IMR-90 (cell line): ENCODE data around the gene SLC24A3. TPM values are rescaled to one million over a fixed set of nuclear protein-coding genes. Genes with fewer than 3 reads are reported as not detected.

Source experiments
- ATAC-seq: fragments of 200-7000 bp; cut with Tn5 transposase; 2 replicates; pipeline ENCODE4 v1.9.1; 2020; ENCODE audit warnings: low read depth, mild to moderate bottlenecking, moderate library complexity
- BruUV-seq: library from RNA; stranded (reverse); fragments of 400-500 nt; replicated peaks from 2 replicates; lab custom pipeline; 2021; lab: Mats Ljungman, UMichigan
- CTCF ChIA-PET: fragments of 300-600 bp; formaldehyde crosslinking; extraction: SDS; loops from one replicate; lab custom pipeline; 2021; ENCODE audit warnings: antibody characterized with exemption; lab: Yijun Ruan, JAX
- POLR2A ChIA-PET: fragments of 300-600 bp; sonication (Branson Sonifier 250); formaldehyde crosslinking; loops from one replicate; lab custom pipeline; 2022; ENCODE audit warnings: antibody characterized with exemption; ENCODE audit not compliant: unreplicated experiment; lab: Charles Lee
- DNase-seq: peaks from one replicate; pipeline ENCODE4 v3.0.0; 2013
- H2AFZ ChIP-seq: replicated peaks from 2 replicates; pipeline ENCODE3; 2013; ENCODE audit warnings: low read length, mild to moderate bottlenecking; ENCODE audit not compliant: poor library complexity
- H2AK5ac ChIP-seq: 2 replicates; pipeline ENCODE4 v1.6.1; 2013; ENCODE audit warnings: low read depth, low read length, inconsistent platforms
- H2AK9ac ChIP-seq: replicated peaks from 2 replicates; pipeline ENCODE3; 2013; ENCODE audit warnings: mild to moderate bottlenecking, low read depth, low read length, moderate library complexity; ENCODE audit not compliant: poor library complexity
- H2BK120ac ChIP-seq: 2 replicates; pipeline ENCODE4 v1.6.1; 2013; ENCODE audit warnings: low read depth, low read length, inconsistent platforms
- H2BK15ac ChIP-seq: 3 replicates; pipeline ENCODE4 v1.6.1; 2013; ENCODE audit warnings: low read depth, low read length, inconsistent platforms
- H2BK20ac ChIP-seq: 2 replicates; pipeline ENCODE4 v1.6.1; 2013; ENCODE audit warnings: low read depth, mild to moderate bottlenecking, inconsistent platforms, low read length, moderate library complexity
- H2BK5ac ChIP-seq: 2 replicates; pipeline ENCODE4 v1.6.1; 2013; ENCODE audit warnings: mild to moderate bottlenecking, low read depth, low read length, inconsistent platforms; ENCODE audit not compliant: poor library complexity, severe bottlenecking
- H3K14ac ChIP-seq: replicated peaks from 2 replicates; pipeline ENCODE4 v1.6.1; 2013; ENCODE audit warnings: low read depth, low read length, inconsistent platforms
- H3K18ac ChIP-seq: 2 replicates; pipeline ENCODE4 v1.6.1; 2013; ENCODE audit warnings: low read depth, low read length, control low read depth
- H3K23ac ChIP-seq: 2 replicates; pipeline ENCODE4 v1.6.1; 2013; ENCODE audit warnings: low read depth, low read length, inconsistent platforms
- H3K27ac ChIP-seq: 2 replicates; pipeline ENCODE4 v1.5.1; 2013; ENCODE audit warnings: mild to moderate bottlenecking, control low read depth, low read length; ENCODE audit not compliant: insufficient read depth
- H3K27me3 ChIP-seq: 2 replicates; pipeline ENCODE4 v1.6.1; 2013; ENCODE audit warnings: low read length; ENCODE audit not compliant: control insufficient read depth, insufficient read depth
- H3K36me3 ChIP-seq: 2 replicates; pipeline ENCODE4 v1.6.1; 2013; ENCODE audit warnings: low read length, mixed read lengths; ENCODE audit not compliant: control insufficient read depth, insufficient read depth
- H3K4ac ChIP-seq: 2 replicates; pipeline ENCODE4 v1.6.1; 2013; ENCODE audit warnings: low read depth, low read length, inconsistent platforms
- H3K4me1 ChIP-seq: 2 replicates; pipeline ENCODE4 v1.6.1; 2013; ENCODE audit warnings: low read length, mixed read lengths; ENCODE audit not compliant: control insufficient read depth, insufficient read depth
- H3K4me2 ChIP-seq: 2 replicates; pipeline ENCODE4 v1.6.1; 2013; ENCODE audit warnings: low read depth, mild to moderate bottlenecking, control low read depth, low read length, moderate library complexity
- H3K4me3 ChIP-seq: 2 replicates; pipeline ENCODE4 v1.5.1; 2013; ENCODE audit warnings: low read depth, mild to moderate bottlenecking, control low read depth, low read length, moderate library complexity; ENCODE audit not compliant: insufficient read depth
- H3K56ac ChIP-seq: 2 replicates; pipeline ENCODE4 v1.6.1; 2013; ENCODE audit warnings: low read length, inconsistent platforms; ENCODE audit not compliant: insufficient read depth; ENCODE audit errors: extremely low read depth
- H3K79me1 ChIP-seq, 2 experiments: 2 replicates each; pipeline ENCODE4 v1.6.1; 2013; ENCODE audit warnings: low read length in 2 of 2, inconsistent platforms in 1 of 2, low read depth in 1 of 2
- H3K9ac ChIP-seq: 2 replicates; pipeline ENCODE4 v1.6.1; 2013; ENCODE audit warnings: low read depth, low read length, control low read depth
- H3K9me1 ChIP-seq: 2 replicates; pipeline ENCODE4 v1.6.1; 2013; ENCODE audit warnings: low read length, inconsistent platforms; ENCODE audit not compliant: insufficient read depth
- H3K9me3 ChIP-seq: 2 replicates; pipeline ENCODE4 v1.6.1; 2013; ENCODE audit warnings: low read length; ENCODE audit not compliant: control insufficient read depth, insufficient read depth
- H4K20me1 ChIP-seq: 2 replicates; pipeline ENCODE4 v1.6.1; 2013; ENCODE audit warnings: low read length, inconsistent platforms; ENCODE audit not compliant: insufficient read depth
- H4K5ac ChIP-seq: 2 replicates; pipeline ENCODE4 v1.6.1; 2013; ENCODE audit warnings: mild to moderate bottlenecking, low read depth, low read length, control low read depth
- H4K8ac ChIP-seq, 2 experiments: 2 replicates each; pipeline ENCODE4 v1.6.1; 2013; ENCODE audit warnings: low read depth in 2 of 2, low read length in 2 of 2, control low read depth in 1 of 2, inconsistent platforms in 1 of 2
- H4K91ac ChIP-seq: 2 replicates; pipeline ENCODE4 v1.6.1; 2013; ENCODE audit warnings: low read depth, low read length, inconsistent platforms; ENCODE audit not compliant: insufficient read depth
- BHLHE40 ChIP-seq: fragments of 150-350 bp; IDR thresholded peaks from 2 replicates; pipeline ENCODE4 v1.6.1; 2016; ENCODE audit warnings: mild to moderate bottlenecking, low read depth, low read length
- CEBPB ChIP-seq: IDR thresholded peaks from 2 replicates; pipeline ENCODE4 v1.6.1; 2012; ENCODE audit warnings: low read depth, low read length, improper control_type of control experiment
- CHD1 ChIP-seq: IDR thresholded peaks from 2 replicates; pipeline ENCODE4 v1.6.1; 2012; ENCODE audit warnings: low read depth, low read length, improper control_type of control experiment
- FOS ChIP-seq: fragments of 150-350 bp; IDR thresholded peaks from 2 replicates; pipeline ENCODE4 v1.6.1; 2016; ENCODE audit warnings: low read depth, low read length
- MAFK ChIP-seq: IDR thresholded peaks from 2 replicates; pipeline ENCODE4 v1.6.1; 2012; ENCODE audit warnings: low read depth, low read length, improper control_type of control experiment
- MAZ ChIP-seq: IDR thresholded peaks from 2 replicates; pipeline ENCODE4 v1.6.1; 2012; ENCODE audit warnings: low read depth, mild to moderate bottlenecking, low read length, improper control_type of control experiment, moderate library complexity, borderline replicate concordance
- NFE2L2 ChIP-seq: fragments of 150-350 bp; IDR thresholded peaks from 2 replicates; pipeline ENCODE4 v1.6.1; 2016; ENCODE audit warnings: low read depth, mild to moderate bottlenecking, low read length
- POLR2A ChIP-seq: IDR thresholded peaks from 2 replicates; pipeline ENCODE4 v1.6.1; 2012; ENCODE audit warnings: mild to moderate bottlenecking, low read depth, low read length
- RCOR1 ChIP-seq: IDR thresholded peaks from 2 replicates; pipeline ENCODE4 v1.6.1; 2012; ENCODE audit warnings: mild to moderate bottlenecking, low read length, improper control_type of control experiment; ENCODE audit not compliant: insufficient replicate concordance
- RFX5 ChIP-seq: IDR thresholded peaks from 2 replicates; pipeline ENCODE4 v1.8.0; 2012; ENCODE audit warnings: low read depth, mild to moderate bottlenecking, low read length, moderate library complexity
- SMC3 ChIP-seq: fragments of 150-350 bp; IDR thresholded peaks from 2 replicates; pipeline ENCODE4 v1.6.1; 2016; ENCODE audit warnings: low read depth, mild to moderate bottlenecking, antibody characterized with exemption, low read length, moderate library complexity
- WGBS, 2 experiments: methylation state at CpG; one replicate each; pipeline versions ENCODE4 v1.1.5 to v1.1.7; 2013; ENCODE audit warnings: missing lambda C conversion rate in 2 of 2; ENCODE audit not compliant: insufficient read length in 1 of 2; ENCODE audit errors: extremely low coverage in 2 of 2; 5-methylcytosine and 5-hydroxymethylcytosine counted together
- dilution Hi-C: fragments of 300-500 bp; cut with HindIII; formaldehyde crosslinking; loops from one replicate; pipeline ENCODE4 v1.14.3; 2018; ENCODE audit warnings: low sequenced_read_pairs; ENCODE audit not compliant: unreplicated experiment
- in situ Hi-C: fragments of 300-500 bp; cut with MboI; formaldehyde crosslinking; loops from 3 replicates; pipeline ENCODE4 v1.14.3; 2019; ENCODE audit warnings: low sequenced_read_pairs, inconsistent platforms, mixed read lengths
- intact Hi-C: fragments of 100-400 bp; cut with micrococcal nuclease; formaldehyde crosslinking; loops from 2 replicates; pipeline ENCODE4 v1.10.0; 2022
- polyA plus RNA-seq, 3 experiments: library from polyadenylated mRNA; depleted of rRNA; stranded (reverse); fragments of >200 nt; gene quantifications; 2 replicates each; pipeline ENCODE4 v1.2.3, GENCODE V29; 2012; ENCODE audit warnings: low replicate concordance in 1 of 3
- total RNA-seq: library from RNA; depleted of rRNA; stranded (reverse); fragments of >200 nt; gene quantifications from 2 replicates; pipeline ENCODE4 v1.2.3, GENCODE V29; 2012
- TF ChIP-seq, protein P1 (sequence below): fragments of 150-350 bp; IDR thresholded peaks from 2 replicates; pipeline ENCODE4 v1.6.1; 2016; ENCODE audit warnings: low read depth, mild to moderate bottlenecking, low read length, moderate library complexity, borderline replicate concordance
- TF ChIP-seq, protein P2 (sequence below): fragments of 150-350 bp; IDR thresholded peaks from 2 replicates; pipeline ENCODE4 v1.6.1; 2017; ENCODE audit warnings: mild to moderate bottlenecking, antibody characterized with exemption, low read length, low read depth
- TF ChIP-seq, protein P3 (sequence below): conservative IDR thresholded peaks from 2 replicates; pipeline ENCODE4 v1.5.1; 2012; ENCODE audit warnings: mild to moderate bottlenecking, low read depth, low read length, improper control_type of control experiment

Gene SLC24A3
- total and polyA plus RNA-seq, 2 of the 4 experiments (the other 2 are of a cell fraction): not detected

DNA sequence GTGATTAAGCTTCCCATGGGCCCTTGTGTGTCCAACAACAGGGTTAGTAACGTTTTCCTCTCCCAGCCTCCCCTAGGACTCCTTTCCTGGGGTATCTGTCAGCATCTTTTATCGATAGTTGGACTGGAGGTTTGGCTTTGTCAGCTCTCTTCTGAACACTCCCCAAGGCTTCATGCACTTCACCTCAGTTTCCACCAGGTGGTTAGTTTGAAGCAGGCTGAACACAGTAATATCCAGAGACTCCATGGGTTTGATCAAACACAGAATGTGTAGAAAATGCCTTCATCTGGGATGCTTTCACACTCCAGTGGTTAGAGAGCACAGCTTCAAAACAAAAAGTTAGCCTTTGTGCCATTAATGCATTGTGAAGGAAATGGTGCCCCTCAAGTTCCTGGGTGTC, 139.1 kb downstream of the SLC24A3 start:
- H2BK5ac ChIP-seq: no peak overlapping the region
- H2AK9ac ChIP-seq: no peak overlapping the region
- ChIA-PET POLR2A (no interaction called here), CTCF (interaction anchor here (0.6 kb wide), 1 partner anchor 1537 kb away, joined by 3 read pairs; no protein-coding TSS in a partner anchor)
- H2BK120ac ChIP-seq: no peak overlapping the region
- DNase-seq (no peak), ATAC-seq (no peak)
- H3K56ac ChIP-seq: no peak overlapping the region
- BruUV-seq: no TSS peak
- no peak overlapping the region for H4K8ac ChIP-seq
- no peak overlapping the region for H4K5ac ChIP-seq
- no peak overlapping the region for H3K23ac ChIP-seq
- H3K4ac ChIP-seq: no peak overlapping the region
- H4K20me1 ChIP-seq: no peaks in the 10 kb centered on the region
- H3K9me3 ChIP-seq: no peaks in the 10 kb centered on the region
- no peak overlapping the region for H2AFZ ChIP-seq
- H3K27ac ChIP-seq: no peak overlapping the region
- no peaks in the 10 kb centered on the region for H3K79me1 ChIP-seq
- no peaks in the 10 kb centered on the region for H3K36me3 ChIP-seq
- in situ Hi-C loops: no loop called here
- dilution Hi-C loops: no loop called here
- no peak overlapping the region for H2AK5ac ChIP-seq
- H3K9ac ChIP-seq: no peak overlapping the region
- no peak overlapping the region for H2BK20ac ChIP-seq
- no CpG with 5 or more reads among the region's 2 CpGs for WGBS, 2 experiments
- no peak overlapping the region for H3K14ac ChIP-seq
- TF ChIP-seq, protein P1, sequence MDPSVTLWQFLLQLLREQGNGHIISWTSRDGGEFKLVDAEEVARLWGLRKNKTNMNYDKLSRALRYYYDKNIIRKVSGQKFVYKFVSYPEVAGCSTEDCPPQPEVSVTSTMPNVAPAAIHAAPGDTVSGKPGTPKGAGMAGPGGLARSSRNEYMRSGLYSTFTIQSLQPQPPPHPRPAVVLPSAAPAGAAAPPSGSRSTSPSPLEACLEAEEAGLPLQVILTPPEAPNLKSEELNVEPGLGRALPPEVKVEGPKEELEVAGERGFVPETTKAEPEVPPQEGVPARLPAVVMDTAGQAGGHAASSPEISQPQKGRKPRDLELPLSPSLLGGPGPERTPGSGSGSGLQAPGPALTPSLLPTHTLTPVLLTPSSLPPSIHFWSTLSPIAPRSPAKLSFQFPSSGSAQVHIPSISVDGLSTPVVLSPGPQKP: no peak
- TF ChIP-seq, protein P2, sequence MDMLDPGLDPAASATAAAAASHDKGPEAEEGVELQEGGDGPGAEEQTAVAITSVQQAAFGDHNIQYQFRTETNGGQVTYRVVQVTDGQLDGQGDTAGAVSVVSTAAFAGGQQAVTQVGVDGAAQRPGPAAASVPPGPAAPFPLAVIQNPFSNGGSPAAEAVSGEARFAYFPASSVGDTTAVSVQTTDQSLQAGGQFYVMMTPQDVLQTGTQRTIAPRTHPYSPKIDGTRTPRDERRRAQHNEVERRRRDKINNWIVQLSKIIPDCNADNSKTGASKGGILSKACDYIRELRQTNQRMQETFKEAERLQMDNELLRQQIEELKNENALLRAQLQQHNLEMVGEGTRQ: no peak
- TF ChIP-seq FOS: no peak
- TF ChIP-seq, protein P3, sequence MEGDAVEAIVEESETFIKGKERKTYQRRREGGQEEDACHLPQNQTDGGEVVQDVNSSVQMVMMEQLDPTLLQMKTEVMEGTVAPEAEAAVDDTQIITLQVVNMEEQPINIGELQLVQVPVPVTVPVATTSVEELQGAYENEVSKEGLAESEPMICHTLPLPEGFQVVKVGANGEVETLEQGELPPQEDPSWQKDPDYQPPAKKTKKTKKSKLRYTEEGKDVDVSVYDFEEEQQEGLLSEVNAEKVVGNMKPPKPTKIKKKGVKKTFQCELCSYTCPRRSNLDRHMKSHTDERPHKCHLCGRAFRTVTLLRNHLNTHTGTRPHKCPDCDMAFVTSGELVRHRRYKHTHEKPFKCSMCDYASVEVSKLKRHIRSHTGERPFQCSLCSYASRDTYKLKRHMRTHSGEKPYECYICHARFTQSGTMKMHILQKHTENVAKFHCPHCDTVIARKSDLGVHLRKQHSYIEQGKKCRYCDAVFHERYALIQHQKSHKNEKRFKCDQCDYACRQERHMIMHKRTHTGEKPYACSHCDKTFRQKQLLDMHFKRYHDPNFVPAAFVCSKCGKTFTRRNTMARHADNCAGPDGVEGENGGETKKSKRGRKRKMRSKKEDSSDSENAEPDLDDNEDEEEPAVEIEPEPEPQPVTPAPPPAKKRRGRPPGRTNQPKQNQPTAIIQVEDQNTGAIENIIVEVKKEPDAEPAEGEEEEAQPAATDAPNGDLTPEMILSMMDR: no peak
- TF ChIP-seq RFX5: no peak
- no peak for TF ChIP-seq SMC3
- no peak for TF ChIP-seq BHLHE40
- no peak for TF ChIP-seq CHD1
- TF ChIP-seq NFE2L2: no peak
- TF ChIP-seq CEBPB: no peak
- no peak for TF ChIP-seq POLR2A
- no peak for TF ChIP-seq RCOR1
- TF ChIP-seq MAZ: no peak
- no peak for TF ChIP-seq MAFK
- H3K4me2 ChIP-seq: no peak overlapping the region
- no peak overlapping the region for H3K18ac ChIP-seq
- H2BK15ac ChIP-seq: no peak overlapping the region
- no peaks in the 10 kb centered on the region for H3K9me1 ChIP-seq
- H4K91ac ChIP-seq: no peak overlapping the region
- no peaks in the 10 kb centered on the region for H3K4me1 ChIP-seq
- intact Hi-C loops: no loop called here
- H3K27me3 ChIP-seq: no peaks in the 10 kb centered on the region
- no peak overlapping the region for H3K4me3 ChIP-seq
